IgD-negative memory B cell (primary cell): ENCODE data around the gene CLK1. TPM values are rescaled to one million over a fixed set of nuclear protein-coding genes. Genes with fewer than 3 reads are reported as not detected.

Experiments
- H3K27ac Mint-ChIP-seq, 3 donors: one replicate each; pipeline ENCODE4 v1.8.0; 2020 to 2022; ENCODE audit warnings: mild to moderate bottlenecking in 3 of 3, mixed read lengths in 3 of 3, moderate library complexity in 1 of 3
- H3K27me3 Mint-ChIP-seq: one replicate; pipeline ENCODE4 v1.8.0; 2021; ENCODE audit warnings: mixed read lengths
- H3K36me3 Mint-ChIP-seq: one replicate; pipeline ENCODE4 v1.8.0; 2020; ENCODE audit warnings: mild to moderate bottlenecking, mixed read lengths
- H3K4me1 Mint-ChIP-seq, 3 donors: one replicate each; pipeline ENCODE4 v1.8.0; 2020 to 2022; ENCODE audit warnings: mixed read lengths in 3 of 3, mild to moderate bottlenecking in 1 of 3
- H3K4me3 Mint-ChIP-seq, 4 donors: one replicate each; pipeline ENCODE4 v1.8.0; 2020 to 2022; ENCODE audit warnings: mild to moderate bottlenecking in 4 of 4, mixed read lengths in 4 of 4, moderate library complexity in 3 of 4
- H3K9me3 Mint-ChIP-seq, 3 donors: one replicate each; pipeline ENCODE4 v1.8.0; 2020 to 2021; ENCODE audit warnings: mixed read lengths in 3 of 3, mild to moderate bottlenecking in 1 of 3
- polyA plus RNA-seq: library from polyadenylated mRNA; unstranded; fragments of 300-500 nt; fragmentation: Illumina TruSeq; gene quantifications from one replicate; pipeline ENCODE4 v1.2.3, GENCODE V29; 2021

CLK1 gene
- polyA plus RNA-seq, 1 donor from 2014 or later: 83.8 TPM

DNA sequence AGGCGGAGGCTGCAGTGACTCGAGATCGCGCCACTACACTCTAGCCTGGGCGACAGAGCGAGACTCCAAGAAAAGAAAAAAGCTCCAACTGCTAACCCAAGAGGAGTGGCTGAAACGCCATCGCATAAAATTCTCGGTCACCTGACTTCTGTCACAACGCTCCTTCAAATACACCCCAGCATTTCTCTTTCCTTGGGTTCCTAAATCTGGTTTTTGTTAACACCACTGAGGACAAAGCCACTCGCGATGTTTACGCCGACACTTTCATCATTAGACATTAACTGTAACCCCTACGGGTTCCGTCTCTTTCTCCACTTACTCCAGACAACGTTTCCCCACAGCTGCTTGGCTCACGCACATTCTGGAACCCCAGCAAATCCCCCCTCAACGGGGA lies 679 bp downstream of the CLK1 start:
- peak overlapping the region; percentile 91 to 100 (median 98) for H3K4me3 Mint-ChIP-seq
- H3K9me3 Mint-ChIP-seq: no peaks in the 10 kb centered on the region
- peaks cover 14% of the 10 kb centered on the region for H3K36me3 Mint-ChIP-seq
- peak overlapping the region; percentile 85 to 100 (median 98) for H3K27ac Mint-ChIP-seq
- no peaks in the 10 kb centered on the region for H3K27me3 Mint-ChIP-seq
- peaks cover 32 to 38% (median 36%) of the 10 kb centered on the region in 3 donors for H3K4me1 Mint-ChIP-seq

DNA sequence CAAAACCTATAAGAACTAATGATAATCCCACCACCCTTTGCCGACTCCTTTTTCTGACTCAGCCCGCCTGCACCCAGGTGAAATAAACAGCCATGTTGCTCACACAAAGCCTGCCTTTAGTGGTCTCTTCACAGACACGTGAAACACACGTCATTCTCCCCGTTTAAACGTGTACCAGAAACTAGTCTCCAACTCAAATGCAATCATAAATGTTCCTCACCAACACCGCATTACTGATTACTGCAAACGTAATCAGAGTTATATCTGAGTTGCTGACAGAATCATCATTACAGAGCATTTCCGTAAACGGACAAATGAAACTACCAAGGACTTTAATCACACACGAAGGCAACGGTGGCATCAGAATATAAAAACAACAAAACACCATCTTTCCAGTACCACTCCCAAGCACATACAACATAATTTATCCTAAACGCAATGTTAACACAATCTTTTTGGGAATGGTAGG lies 1.9 kb downstream of the CLK1 start:
- Mint-ChIP-seq H3K36me3 (peaks cover 17% of the 10 kb centered on the region), H3K4me3 (peak overlapping the region; percentile 91 to 100 (median 98)), H3K4me1 (peaks cover 36 to 40% (median 36%) of the 10 kb centered on the region in 3 donors), H3K27ac (peak overlapping the region; percentile 85 to 100 (median 98)), H3K9me3 (no peaks in the 10 kb centered on the region), H3K27me3 (no peaks in the 10 kb centered on the region)

GRCh38 chr2:200861617-200862155 lies 2.8 kb downstream of the CLK1 start:
- H3K4me1 Mint-ChIP-seq: peaks cover 36 to 38% (median 36%) of the 10 kb centered on the region in 3 donors
- H3K9me3 Mint-ChIP-seq: no peaks in the 10 kb centered on the region
- H3K27ac Mint-ChIP-seq: peak overlapping the region; percentile 85 to 100 (median 98)
- no peaks in the 10 kb centered on the region for H3K27me3 Mint-ChIP-seq
- H3K36me3 Mint-ChIP-seq: peaks cover 17% of the 10 kb centered on the region
- peak overlapping the region; percentile 91 to 100 (median 98) for H3K4me3 Mint-ChIP-seq

DNA sequence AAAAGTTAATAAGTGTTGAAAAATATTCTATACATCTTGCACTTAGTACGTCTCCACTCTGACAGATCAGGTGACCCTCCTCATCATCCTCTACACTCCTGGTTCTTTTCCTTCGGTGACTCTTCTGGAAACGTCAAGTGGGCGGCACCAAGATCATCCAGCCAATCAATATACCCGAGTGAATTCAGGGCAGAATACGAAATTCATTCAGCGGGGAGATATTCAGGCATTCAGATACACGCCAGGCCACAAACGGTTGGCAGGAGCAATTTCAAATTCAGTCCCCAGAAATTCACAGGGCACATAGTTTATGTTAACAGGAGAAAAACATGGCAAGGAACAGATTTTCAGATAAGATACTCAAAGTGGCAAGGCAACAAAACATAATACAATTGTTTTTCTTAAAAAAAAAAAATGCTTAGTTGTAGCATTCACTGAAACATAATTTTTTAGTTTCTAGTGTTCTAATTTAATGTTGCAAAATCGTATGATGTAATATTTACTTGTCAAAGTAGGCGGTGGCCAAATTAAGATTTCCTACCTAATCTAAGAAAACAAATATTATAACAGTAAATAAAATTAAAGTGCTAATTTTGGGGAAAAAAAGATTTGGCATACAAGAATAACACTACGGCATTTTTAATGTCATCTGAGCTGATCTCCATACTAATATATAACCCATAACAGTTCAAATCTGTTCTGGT lies 4.2 kb downstream of the CLK1 start:
- peak overlapping the region; percentile 34 to 92 (median 55) for H3K4me3 Mint-ChIP-seq

GRCh38 chr2:200856806-200857205 lies 7.7 kb downstream of the CLK1 start:
- H3K4me1 Mint-ChIP-seq: peaks cover 19 to 32% (median 28%) of the 10 kb centered on the region in 3 donors
- H3K27me3 Mint-ChIP-seq: no peaks in the 10 kb centered on the region
- H3K27ac Mint-ChIP-seq: peak overlapping the region in 2 of 3 donors; percentile 43 to 59
- no peaks in the 10 kb centered on the region for H3K9me3 Mint-ChIP-seq
- H3K36me3 Mint-ChIP-seq: peaks cover 22% of the 10 kb centered on the region
- H3K4me3 Mint-ChIP-seq: peak overlapping the region in 2 of 4 donors; percentile 35 to 43

More for the DNA sequence above, 4.2 kb downstream of the CLK1 start:
- H3K36me3 Mint-ChIP-seq: peaks cover 21% of the 10 kb centered on the region
- no peaks in the 10 kb centered on the region for H3K9me3 Mint-ChIP-seq
- H3K4me1 Mint-ChIP-seq: peaks cover 36 to 41% (median 36%) of the 10 kb centered on the region in 3 donors
- no peaks in the 10 kb centered on the region for H3K27me3 Mint-ChIP-seq
- H3K27ac Mint-ChIP-seq: peak overlapping the region; percentile 0 to 80 (median 27)

GRCh38 chr2:200852605-200853004 lies 11.9 kb downstream of the CLK1 start:
- no peaks in the 10 kb centered on the region for H3K27me3 Mint-ChIP-seq
- peaks cover 9% of the 10 kb centered on the region for H3K36me3 Mint-ChIP-seq
- no peak overlapping the region for H3K4me3 Mint-ChIP-seq
- peaks cover 0 to 4% (median 3%) of the 10 kb centered on the region in 3 donors for H3K4me1 Mint-ChIP-seq
- H3K9me3 Mint-ChIP-seq: no peaks in the 10 kb centered on the region
- peak overlapping the region; percentile 39 to 76 (median 65) for H3K27ac Mint-ChIP-seq

GRCh38 chr2:200851398-200852248 lies 12.8 kb downstream of the CLK1 start:
- Mint-ChIP-seq H3K4me3 (no peak overlapping the region), H3K4me1 (peaks cover 0 to 4% (median 3%) of the 10 kb centered on the region in 3 donors), H3K27me3 (no peaks in the 10 kb centered on the region), H3K27ac (peak overlapping the region in 2 of 3 donors; percentile 76 to 83), H3K36me3 (peaks cover 9% of the 10 kb centered on the region), H3K9me3 (no peaks in the 10 kb centered on the region)

- H3K4me3 Mint-ChIP-seq: no peak overlapping the region
- peaks cover 5% of the 10 kb centered on the region for H3K36me3 Mint-ChIP-seq
- H3K27me3 Mint-ChIP-seq: no peaks in the 10 kb centered on the region
- H3K9me3 Mint-ChIP-seq: no peaks in the 10 kb centered on the region
- peaks cover 0 to 3% (median 1%) of the 10 kb centered on the region in 3 donors for H3K4me1 Mint-ChIP-seq
- peak overlapping the region; percentile 14 to 83 (median 60) for H3K27ac Mint-ChIP-seq
These were observed 13.8 kb downstream of the CLK1 start for GRCh38 chr2:200850512-200851256.

DNA sequence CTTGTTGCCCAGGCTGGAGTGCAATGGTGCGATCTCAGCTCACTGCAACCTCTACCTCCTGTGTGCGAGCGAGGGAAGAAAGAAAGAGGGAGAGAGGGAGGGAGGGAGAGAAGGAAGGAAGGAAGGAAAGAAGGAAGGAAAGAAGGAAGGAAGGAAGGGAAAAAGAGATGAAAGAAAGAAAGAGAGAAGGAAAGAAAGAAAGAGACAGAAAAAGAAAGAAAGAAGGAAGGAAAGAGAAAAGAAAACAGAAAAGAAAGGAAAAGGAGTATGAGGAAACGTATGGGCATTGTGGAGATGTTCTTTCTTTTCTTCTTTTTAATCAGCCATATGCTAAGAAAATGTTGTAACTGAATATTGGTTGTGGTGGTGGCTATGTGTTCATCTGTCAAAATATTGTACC lies 16.5 kb downstream of the CLK1 start:
- no peaks in the 10 kb centered on the region for H3K27me3 Mint-ChIP-seq
- H3K4me1 Mint-ChIP-seq: peaks cover 0 to 3% (median 0%) of the 10 kb centered on the region in 3 donors
- no peaks in the 10 kb centered on the region for H3K9me3 Mint-ChIP-seq
- H3K4me3 Mint-ChIP-seq: no peak overlapping the region
- peaks cover 2% of the 10 kb centered on the region for H3K36me3 Mint-ChIP-seq
- H3K27ac Mint-ChIP-seq: peak overlapping the region in 2 of 3 donors; percentile 75 to 87

- H3K4me3 Mint-ChIP-seq: no peak overlapping the region
- peak overlapping the region in 2 of 3 donors; percentile 40 to 87 for H3K27ac Mint-ChIP-seq
- H3K9me3 Mint-ChIP-seq: no peaks in the 10 kb centered on the region
- peaks cover 0 to 3% (median 0%) of the 10 kb centered on the region in 3 donors for H3K4me1 Mint-ChIP-seq
- H3K36me3 Mint-ChIP-seq: peaks cover under 1% of the 10 kb centered on the region
- H3K27me3 Mint-ChIP-seq: no peaks in the 10 kb centered on the region
These were observed 17.2 kb downstream of the CLK1 start for GRCh38 chr2:200847269-200847668.

DNA sequence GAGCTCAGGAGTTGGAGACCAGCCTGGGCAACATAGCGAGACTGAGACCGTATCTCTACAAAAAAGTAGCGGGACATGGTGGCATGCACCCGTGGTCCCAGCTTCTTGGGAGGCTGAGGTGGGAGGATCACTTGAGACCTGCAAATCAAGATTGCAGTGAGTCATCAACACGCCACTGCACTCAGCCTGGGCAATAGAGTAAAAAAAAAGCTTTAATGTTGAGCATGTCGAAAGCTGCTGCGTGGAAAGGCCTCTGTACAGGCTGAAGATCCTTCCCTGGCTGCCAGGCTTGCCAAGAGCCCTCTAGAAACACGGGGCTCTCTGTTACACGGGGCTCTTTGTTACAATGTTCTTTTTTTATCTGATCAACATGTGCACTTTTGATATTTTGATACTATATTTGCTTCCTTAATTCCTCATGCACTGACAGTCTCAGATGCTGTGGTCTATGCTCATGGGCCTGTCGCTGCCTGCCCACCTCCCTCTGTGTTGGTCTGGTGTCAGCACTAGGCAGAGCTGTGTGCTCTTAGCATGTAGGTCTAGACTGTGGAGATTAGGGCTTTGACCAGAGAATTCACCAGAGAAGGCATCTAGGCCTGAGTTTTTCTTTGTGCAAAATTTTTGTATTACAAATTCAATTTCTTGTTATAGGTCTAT lies 18.7 kb downstream of the CLK1 start:
- Mint-ChIP-seq H3K4me3 (no peak overlapping the region), H3K27me3 (no peaks in the 10 kb centered on the region)

GRCh38 chr2:200845194-200845593 lies 19.3 kb downstream of the CLK1 start:
- no peak overlapping the region for H3K27ac Mint-ChIP-seq
- no peaks in the 10 kb centered on the region for H3K9me3 Mint-ChIP-seq
- no peaks in the 10 kb centered on the region for H3K27me3 Mint-ChIP-seq
- H3K36me3 Mint-ChIP-seq: peaks cover 2% of the 10 kb centered on the region
- no peaks in the 10 kb centered on the region for H3K4me1 Mint-ChIP-seq
- no peak overlapping the region for H3K4me3 Mint-ChIP-seq

More for the DNA sequence above, 18.7 kb downstream of the CLK1 start:
- Mint-ChIP-seq H3K27ac (no peak overlapping the region), H3K36me3 (peaks cover 2% of the 10 kb centered on the region), H3K9me3 (no peaks in the 10 kb centered on the region), H3K4me1 (no peaks in the 10 kb centered on the region)

- Mint-ChIP-seq H3K27ac (no peak overlapping the region), H3K36me3 (peaks cover 2% of the 10 kb centered on the region), H3K4me3 (no peak overlapping the region), H3K4me1 (no peaks in the 10 kb centered on the region), H3K27me3 (no peaks in the 10 kb centered on the region), H3K9me3 (no peaks in the 10 kb centered on the region)
These were observed 20.2 kb downstream of the CLK1 start for GRCh38 chr2:200843993-200844948.
